OCI-LY3 (cell line): Measurements from ENCODE around the gene FBXL20.

Experiments
- H2AFZ ChIP-seq: fragments of 200-600, 300-600 bp; shearing (Covaris generic); 2 replicates; pipeline ENCODE4 v1.6.0; 2014; ENCODE audit warnings: antibody characterized with exemption, low read depth, low read length
- H3K27ac ChIP-seq: fragments of 200-600, 300-600 bp; sonication (generic); 2 replicates; pipeline ENCODE4 v1.5.1; 2014; ENCODE audit warnings: mild to moderate bottlenecking, low read length, moderate library complexity, mixed read lengths
- H3K27me3 ChIP-seq: fragments of 200-600, 300-600 bp; sonication (generic); 2 replicates; pipeline ENCODE4 v1.6.1; 2014; ENCODE audit warnings: low read depth, low read length, mixed read lengths
- H3K36me3 ChIP-seq: fragments of 200-600, 300-600 bp; sonication (generic); replicated peaks from 2 replicates; pipeline ENCODE3; 2014; ENCODE audit warnings: low read depth, low read length, mixed read lengths
- H3K4me1 ChIP-seq: fragments of 300-600, 200-600 bp; sonication (generic); 2 replicates; pipeline ENCODE4 v1.6.1; 2014; ENCODE audit warnings: low read length, mixed read lengths
- H3K4me2 ChIP-seq: fragments of 200-600, 300-600 bp; sonication (generic); 2 replicates; pipeline ENCODE4 v1.6.1; 2014; ENCODE audit warnings: low read length, mixed read lengths
- H3K4me3 ChIP-seq: fragments of 300-600, 200-600 bp; sonication (generic); 2 replicates; pipeline ENCODE4 v1.5.1; 2014; ENCODE audit warnings: antibody characterized with exemption, mild to moderate bottlenecking, low read length, moderate library complexity
- H3K79me2 ChIP-seq: fragments of 300-600, 200-600 bp; shearing (Covaris generic); 2 replicates; pipeline ENCODE4 v1.6.1; 2014; ENCODE audit warnings: mild to moderate bottlenecking, low read length, mixed read lengths
- H3K9ac ChIP-seq: fragments of 300-600, 200-600 bp; shearing (Covaris generic); 2 replicates; pipeline ENCODE4 v1.6.0; 2014; ENCODE audit warnings: mild to moderate bottlenecking, low read length, moderate library complexity
- H3K9me3 ChIP-seq: fragments of 200-600, 300-600 bp; shearing (Covaris generic); 2 replicates; pipeline ENCODE4 v1.6.1; 2014; ENCODE audit warnings: low read length, mixed read lengths; ENCODE audit not compliant: insufficient read depth
- H4K20me1 ChIP-seq: fragments of 200-600, 300-600 bp; sonication (generic); 2 replicates; pipeline ENCODE4 v1.6.1; 2016; ENCODE audit warnings: low read length, mixed read lengths; ENCODE audit not compliant: insufficient read depth
- EZH2phosphoT487 ChIP-seq: fragments of 200-600 bp; shearing (Covaris generic); IDR thresholded peaks from 2 replicates; pipeline ENCODE4 v1.6.1; 2018; ENCODE audit warnings: antibody characterized with exemption, mixed run types, low read depth
- TF ChIP-seq, protein P1 (sequence below): fragments of 200-600, 300-600 bp; sonication (generic); IDR thresholded peaks from 2 replicates; pipeline ENCODE4 v1.5.1; 2014; ENCODE audit warnings: antibody characterized with exemption, low read length, low read depth

The FBXL20 gene, protein sequence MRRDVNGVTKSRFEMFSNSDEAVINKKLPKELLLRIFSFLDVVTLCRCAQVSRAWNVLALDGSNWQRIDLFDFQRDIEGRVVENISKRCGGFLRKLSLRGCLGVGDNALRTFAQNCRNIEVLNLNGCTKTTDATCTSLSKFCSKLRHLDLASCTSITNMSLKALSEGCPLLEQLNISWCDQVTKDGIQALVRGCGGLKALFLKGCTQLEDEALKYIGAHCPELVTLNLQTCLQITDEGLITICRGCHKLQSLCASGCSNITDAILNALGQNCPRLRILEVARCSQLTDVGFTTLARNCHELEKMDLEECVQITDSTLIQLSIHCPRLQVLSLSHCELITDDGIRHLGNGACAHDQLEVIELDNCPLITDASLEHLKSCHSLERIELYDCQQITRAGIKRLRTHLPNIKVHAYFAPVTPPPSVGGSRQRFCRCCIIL

DNA sequence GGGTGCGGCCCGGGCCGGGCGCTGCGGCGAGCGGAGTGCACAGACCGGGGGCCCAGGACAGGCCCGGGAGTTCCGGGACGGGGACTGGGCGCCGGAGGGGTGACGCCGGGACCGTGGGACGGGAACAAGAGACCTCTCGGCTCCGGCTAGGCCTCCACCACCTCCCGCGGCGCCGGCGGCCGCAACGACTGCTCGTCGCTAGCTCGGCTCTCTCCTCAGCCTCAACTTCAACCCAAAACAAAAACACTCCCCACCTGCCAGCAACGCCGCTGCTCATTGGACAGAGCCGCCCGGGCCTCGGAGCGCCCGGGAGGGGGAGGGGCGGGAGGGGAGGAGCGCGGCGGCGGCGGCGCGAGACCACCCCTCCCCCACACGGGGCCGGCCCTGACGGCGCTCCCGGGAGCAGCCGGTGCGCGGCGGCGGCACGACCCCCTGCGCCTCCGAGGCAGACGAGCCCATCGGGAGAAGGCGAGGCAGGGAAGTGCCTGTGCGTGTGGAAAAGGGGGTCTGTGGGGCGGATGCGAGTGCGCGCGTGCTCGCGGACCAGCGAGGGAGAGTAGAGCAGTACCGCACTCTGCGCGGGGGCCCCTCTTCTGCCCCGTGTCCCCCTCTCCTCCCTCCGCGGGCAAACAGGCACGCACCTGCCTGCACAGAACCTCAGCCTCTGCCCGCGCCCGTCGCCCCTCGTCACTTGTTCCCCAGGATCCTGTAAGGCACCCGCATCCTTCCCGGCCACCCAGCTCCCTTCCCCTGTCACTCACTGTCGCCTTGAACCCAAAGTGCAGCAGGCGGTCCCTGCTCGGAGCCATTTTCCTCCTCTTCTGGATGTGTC is at the start of gene FBXL20:
Gene FBXL20, minus strand, starts transcription at position 215 of the 832 bp plus-strand sequence. CDS start 224 bp downstream, outside the sequence.
- Histone ChIP-seq H3K4me3 (peak within 1 kb of the TSS; percentile 89), H4K20me1 (peaks cover 15% of the 10 kb centered on the region; the same call in 1 of the 2 replicates), H3K27me3 (no peaks in the 10 kb centered on the region), H3K9ac (peak within 1 kb of the TSS; percentile 76), H3K79me2 (peaks cover 13% of the 10 kb centered on the region), H3K4me1 (peaks cover 34% of the 10 kb centered on the region), H3K9me3 (no peaks in the 10 kb centered on the region), H2AFZ (peak within 1 kb of the TSS; percentile 67; the same call in 1 of the 2 replicates), H3K27ac (peak within 1 kb of the TSS; percentile 50), H3K36me3 (peaks cover 8% of the 10 kb centered on the region), H3K4me2 (peak within 1 kb of the TSS; percentile 97)
- no peak for TF ChIP-seq EZH2phosphoT487
- TF ChIP-seq, protein P1, sequence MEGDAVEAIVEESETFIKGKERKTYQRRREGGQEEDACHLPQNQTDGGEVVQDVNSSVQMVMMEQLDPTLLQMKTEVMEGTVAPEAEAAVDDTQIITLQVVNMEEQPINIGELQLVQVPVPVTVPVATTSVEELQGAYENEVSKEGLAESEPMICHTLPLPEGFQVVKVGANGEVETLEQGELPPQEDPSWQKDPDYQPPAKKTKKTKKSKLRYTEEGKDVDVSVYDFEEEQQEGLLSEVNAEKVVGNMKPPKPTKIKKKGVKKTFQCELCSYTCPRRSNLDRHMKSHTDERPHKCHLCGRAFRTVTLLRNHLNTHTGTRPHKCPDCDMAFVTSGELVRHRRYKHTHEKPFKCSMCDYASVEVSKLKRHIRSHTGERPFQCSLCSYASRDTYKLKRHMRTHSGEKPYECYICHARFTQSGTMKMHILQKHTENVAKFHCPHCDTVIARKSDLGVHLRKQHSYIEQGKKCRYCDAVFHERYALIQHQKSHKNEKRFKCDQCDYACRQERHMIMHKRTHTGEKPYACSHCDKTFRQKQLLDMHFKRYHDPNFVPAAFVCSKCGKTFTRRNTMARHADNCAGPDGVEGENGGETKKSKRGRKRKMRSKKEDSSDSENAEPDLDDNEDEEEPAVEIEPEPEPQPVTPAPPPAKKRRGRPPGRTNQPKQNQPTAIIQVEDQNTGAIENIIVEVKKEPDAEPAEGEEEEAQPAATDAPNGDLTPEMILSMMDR = no peak

DNA sequence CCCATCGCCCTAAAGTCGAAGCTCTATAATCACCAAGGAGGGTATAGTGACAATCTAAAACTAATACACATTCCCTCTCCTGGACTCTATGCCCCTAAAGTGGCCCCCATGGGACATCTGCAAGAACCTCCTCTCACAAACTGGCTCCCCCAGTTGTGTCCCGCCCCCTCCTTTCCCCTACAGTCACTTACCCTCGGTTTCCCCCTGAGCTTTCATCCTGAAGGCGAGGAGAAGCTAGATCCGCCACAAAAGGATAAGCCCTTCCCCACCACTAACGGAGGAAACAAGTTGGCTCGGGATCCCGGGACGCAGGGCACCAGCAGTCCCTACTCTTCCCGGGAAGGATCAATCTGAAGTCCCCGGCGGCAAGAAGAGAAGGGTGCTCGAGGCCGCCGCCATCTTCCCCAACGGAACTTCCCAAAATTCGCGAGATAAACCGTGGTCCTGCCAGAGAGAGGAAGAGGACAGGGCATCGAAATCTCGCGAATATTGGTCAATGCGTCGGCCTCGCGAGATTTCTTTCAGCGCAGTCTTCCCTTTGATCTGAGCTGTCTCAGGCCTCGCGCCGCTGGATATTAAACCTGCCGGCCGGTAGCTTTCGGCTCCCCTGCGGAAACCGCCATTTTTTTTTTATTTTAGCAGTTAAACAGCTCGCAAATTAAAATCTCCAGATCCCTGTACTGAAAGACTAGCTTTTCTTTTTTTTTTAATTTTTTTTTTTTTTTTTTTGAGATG is 49.6 kb upstream of the FBXL20 start, which contains the start of gene MED1:
Gene MED1, minus strand, starts transcription at position 417 of the 735 bp plus-strand sequence. Its CDS starts 201 bp downstream, at position 216.
- Histone ChIP-seq H3K4me3 (peak within 1 kb of the TSS; percentile 94), H3K4me2 (peak within 1 kb of the TSS; percentile 92), H3K9me3 (no peaks in the 10 kb centered on the region), H3K79me2 (peaks cover 49% of the 10 kb centered on the region), H4K20me1 (no peaks in the 10 kb centered on the region), H2AFZ (peak within 1 kb of the TSS; percentile 90; the same call in 1 of the 2 replicates), H3K36me3 (peaks cover 2% of the 10 kb centered on the region), H3K9ac (peak within 1 kb of the TSS; percentile 94), H3K4me1 (peaks cover 29% of the 10 kb centered on the region), H3K27ac (peak within 1 kb of the TSS; percentile 64), H3K27me3 (no peaks in the 10 kb centered on the region)
- TF ChIP-seq, protein P1 = no peak
- no peak for TF ChIP-seq EZH2phosphoT487

DNA sequence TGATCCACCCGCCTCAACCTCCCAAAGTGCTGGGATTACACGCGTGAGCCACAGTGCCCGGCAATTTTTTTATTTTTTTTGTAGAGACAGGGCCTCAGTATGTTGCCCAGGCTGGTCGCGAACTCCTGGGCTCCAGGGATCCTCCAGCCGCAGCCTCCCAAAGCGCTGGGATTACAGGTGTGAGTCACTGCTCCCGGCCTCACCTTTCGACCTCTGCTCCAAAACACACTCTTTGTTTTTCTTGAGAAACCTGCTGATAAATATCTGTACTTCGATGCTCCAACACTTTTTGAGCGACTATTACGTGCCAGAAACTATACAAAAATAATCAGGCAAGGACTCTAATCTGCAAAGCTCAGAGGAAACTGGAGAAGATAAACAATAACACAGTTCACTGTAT is 48.6 kb upstream of the FBXL20 start:
- H3K79me2 ChIP-seq = peaks cover 54% of the 10 kb centered on the region
- no peak for TF ChIP-seq EZH2phosphoT487
- TF ChIP-seq, protein P1 = no peak
- no peak overlapping the region for H3K27ac ChIP-seq

More for the DNA sequence above, 48.6 kb upstream of the FBXL20 start:
- Histone ChIP-seq H3K4me2 (peak overlapping the region; percentile 73), H3K27me3 (no peaks in the 10 kb centered on the region), H3K4me3 (peak overlapping the region; percentile 94), H3K4me1 (peaks cover 29% of the 10 kb centered on the region), H2AFZ (no peak overlapping the region), H3K9me3 (no peaks in the 10 kb centered on the region), H4K20me1 (no peaks in the 10 kb centered on the region), H3K36me3 (peaks cover 2% of the 10 kb centered on the region), H3K9ac (peak overlapping the region; percentile 94)
